HepG2 (cell line): ENCODE data around the gene GALNT10. TPM values are rescaled to one million over a fixed set of nuclear protein-coding genes. Genes with fewer than 3 reads are reported as not detected.
A peak's percentile ranks its signal among the peaks of the same experiment; 100 is the strongest.

Source experiments
- BHLHE40 ChIP-seq: IDR thresholded peaks from 2 replicates; pipeline ENCODE4 v1.6.1; 2011; ENCODE audit warnings: low read length, improper control_type of control experiment
- DRAP1 ChIP-seq: IDR thresholded peaks from 2 replicates; pipeline ENCODE4 v1.6.1; 2016; ENCODE audit warnings: missing genetic modification reagents, missing compliant biosample characterization
- EP300 ChIP-seq, 3 experiments: sonication (generic) in 1 of 3; formaldehyde crosslinking in 1 of 3; IDR thresholded peaks; 2 replicates each; pipeline versions ENCODE4 v1.5.1 to v1.6.1; 2011 to 2020; ENCODE audit warnings: low read depth in 2 of 3, low read length in 2 of 3, borderline replicate concordance in 1 of 3, improper control_type of control experiment in 1 of 3, mild to moderate bottlenecking in 1 of 3, missing genetic modification reagents in 1 of 3, moderate library complexity in 1 of 3
- FOXA3 ChIP-seq: IDR thresholded peaks from 2 replicates; pipeline ENCODE4 v1.6.1; 2016; ENCODE audit warnings: missing genetic modification reagents, missing compliant biosample characterization
- FOXC1 ChIP-seq: sonication (generic); formaldehyde crosslinking; IDR thresholded peaks from 2 replicates; pipeline ENCODE4 v1.8.0; 2022; ENCODE audit warnings: mild to moderate bottlenecking, missing genetic modification reagents, borderline replicate concordance
- GATAD2A ChIP-seq: IDR thresholded peaks from 2 replicates; pipeline ENCODE4 v1.6.1; 2016
- GRHL1 ChIP-seq: sonication (generic); formaldehyde crosslinking; conservative IDR thresholded peaks from 2 replicates; pipeline ENCODE4 v1.8.0; 2022; ENCODE audit warnings: missing genetic modification reagents
- HNF4G ChIP-seq, 2 experiments: sonication (generic) in 1 of 2; formaldehyde crosslinking in 1 of 2; IDR thresholded peaks; 2 replicates each; pipeline versions ENCODE4 v1.4.0 to v1.6.1; 2011 to 2020; ENCODE audit warnings: borderline replicate concordance in 2 of 2, low read depth in 2 of 2, mild to moderate bottlenecking in 2 of 2, low read length in 1 of 2, missing genetic modification reagents in 1 of 2, moderate library complexity in 1 of 2
- HOXA3 ChIP-seq: sonication (generic); formaldehyde crosslinking; IDR thresholded peaks from 2 replicates; pipeline ENCODE4 v1.5.0; 2020; ENCODE audit warnings: missing genetic modification reagents
- KAT7 ChIP-seq: IDR thresholded peaks from 2 replicates; pipeline ENCODE4 v1.6.1; 2018; ENCODE audit warnings: borderline replicate concordance, missing compliant biosample characterization
- KLF15 ChIP-seq: sonication (generic); formaldehyde crosslinking; IDR thresholded peaks from 2 replicates; pipeline ENCODE4 v1.8.1; 2023; ENCODE audit warnings: borderline replicate concordance, mild to moderate bottlenecking, inconsistent platforms, missing genetic modification reagents, mixed read lengths
- MED8 ChIP-seq: sonication (generic); formaldehyde crosslinking; IDR thresholded peaks from 2 replicates; pipeline ENCODE4 v1.8.1; 2023; ENCODE audit warnings: mild to moderate bottlenecking, missing genetic modification reagents; ENCODE audit not compliant: insufficient replicate concordance
- NCOA2 ChIP-seq: sonication (generic); formaldehyde crosslinking; IDR thresholded peaks from 2 replicates; pipeline ENCODE4 v1.8.0; 2022; ENCODE audit warnings: inconsistent platforms
- NR3C1 ChIP-seq: sonication (generic); formaldehyde crosslinking; IDR thresholded peaks from 2 replicates; pipeline ENCODE4 v1.4.0; 2020; ENCODE audit warnings: missing genetic modification reagents
- PHB2 ChIP-seq: fragments of 450-650 bp; IDR thresholded peaks from 2 replicates; pipeline ENCODE4 v1.6.1; 2018; ENCODE audit not compliant: partially characterized antibody
- PITX1 ChIP-seq: sonication (generic); formaldehyde crosslinking; IDR thresholded peaks from 2 replicates; pipeline ENCODE4 v1.5.1; 2020; ENCODE audit warnings: mild to moderate bottlenecking, missing genetic modification reagents
- RBFOX2 ChIP-seq: fragments of 200-400 bp; formaldehyde crosslinking; IDR thresholded peaks from 2 replicates; pipeline ENCODE4 v1.6.1; 2017; ENCODE audit warnings: low read depth, mild to moderate bottlenecking, low read length
- SP140L ChIP-seq: sonication (generic); formaldehyde crosslinking; IDR thresholded peaks from 2 replicates; pipeline ENCODE4 v1.4.0; 2020; ENCODE audit warnings: missing genetic modification reagents, borderline replicate concordance
- SP5 ChIP-seq: IDR thresholded peaks from 2 replicates; pipeline ENCODE4 v1.6.1; 2016; ENCODE audit warnings: low read depth, borderline replicate concordance
- SRF ChIP-seq: IDR thresholded peaks from 2 replicates; pipeline ENCODE4 v1.6.1; 2011; ENCODE audit warnings: mild to moderate bottlenecking, low read depth, low read length, moderate library complexity
- SUZ12 ChIP-seq: fragments of 150-350 bp; IDR thresholded peaks from 2 replicates; pipeline ENCODE4 v1.6.1; 2014; ENCODE audit warnings: low read depth, low read length
- TCF7L2 ChIP-seq: IDR thresholded peaks from 2 replicates; pipeline ENCODE4 v1.6.1; 2011; ENCODE audit warnings: mild to moderate bottlenecking, low read depth, low read length, moderate library complexity
- TEAD3 ChIP-seq: optimal IDR thresholded peaks from 2 replicates; pipeline ENCODE3; 2016; ENCODE audit warnings: borderline replicate concordance
- ZBTB1 ChIP-seq: sonication (generic); formaldehyde crosslinking; IDR thresholded peaks from 2 replicates; pipeline ENCODE4 v1.4.0; 2020; ENCODE audit warnings: missing genetic modification reagents, borderline replicate concordance
- ZFP36 ChIP-seq: fragments of 150-350 bp; IDR thresholded peaks from 2 replicates; pipeline ENCODE4 v1.6.1; 2018; ENCODE audit warnings: borderline replicate concordance, low read length, low read depth; ENCODE audit not compliant: partially characterized antibody
- ZFX ChIP-seq: sonication (generic); formaldehyde crosslinking; IDR thresholded peaks from 2 replicates; pipeline ENCODE4 v1.4.0; 2020; ENCODE audit warnings: mild to moderate bottlenecking, low read depth, missing genetic modification reagents, moderate library complexity
- ZKSCAN1 ChIP-seq: fragments of 150-350 bp; IDR thresholded peaks from 2 replicates; pipeline ENCODE4 v1.6.1; 2014; ENCODE audit warnings: low read length
- ZNF138 ChIP-seq: sonication (generic); formaldehyde crosslinking; IDR thresholded peaks from 2 replicates; pipeline ENCODE4 v1.5.0; 2020; ENCODE audit warnings: mild to moderate bottlenecking, low read depth, missing genetic modification reagents
- ZNF44 ChIP-seq: sonication (generic); formaldehyde crosslinking; IDR thresholded peaks from 2 replicates; pipeline ENCODE4 v1.5.1; 2020; ENCODE audit warnings: mild to moderate bottlenecking, missing genetic modification reagents
- ZNF530 ChIP-seq: sonication (generic); formaldehyde crosslinking; IDR thresholded peaks from 2 replicates; pipeline ENCODE4 v1.5.0; 2020; ENCODE audit warnings: low read depth, mild to moderate bottlenecking, missing genetic modification reagents
- ZNF674 ChIP-seq: sonication (generic); formaldehyde crosslinking; IDR thresholded peaks from 2 replicates; pipeline ENCODE4 v1.5.0; 2020; ENCODE audit warnings: low read depth, mild to moderate bottlenecking, missing genetic modification reagents
- ZNF878 ChIP-seq: sonication (generic); formaldehyde crosslinking; IDR thresholded peaks from 2 replicates; pipeline ENCODE4 v1.8.1; 2023; ENCODE audit warnings: mild to moderate bottlenecking, missing genetic modification reagents, moderate library complexity
- polyA plus RNA-seq, 8 experiments: library from polyadenylated mRNA; depleted of rRNA in 3 of 8; stranded (reverse) in 7 of 8; unstranded in 1 of 8; fragments of >200 nt; fragmentation: Illumina TruSeq in 4 of 8; extraction: Trizol in 4 of 8; gene quantifications; 2 replicates each; pipeline versions ENCODE4 v1.2.1 to v1.2.3, GENCODE V29; 2011 to 2016; ENCODE audit warnings: low read depth in 4 of 8, missing spikeins in 1 of 8, mixed read lengths in 1 of 8; ENCODE audit not compliant: insufficient read depth in 1 of 8
- total RNA-seq, 5 experiments: library from RNA; depleted of rRNA; stranded (reverse); fragments of >200 nt; fragmentation: Illumina TruSeq; extraction: Trizol; gene quantifications; 2 replicates each; pipeline ENCODE4 v1.2.3, GENCODE V29; 2016; ENCODE audit warnings: low read depth in 1 of 5

GALNT10 gene
- total and polyA plus RNA-seq, 2 of the 13 experiments (the other 11 are each of a cell fraction or from before 2014, with no cell fraction given): 8.1 to 11.2 TPM

GRCh38 chr5:154341620-154342019 is 151.1 kb downstream of the GALNT10 start (continued):
- TF ChIP-seq PITX1 (CRISPR knock-in tag) (no peak), FOXA3 (peak; percentile 36; the same call in 1 of the 2 replicates), SP5 (CRISPR knock-in tag) (no peak), HOXA3 (CRISPR knock-in tag) (0 out of 2 replicates have a peak, but pooled peaks have one; percentile 30), ZNF44 (CRISPR knock-in tag) (no peak), KAT7 (CRISPR knock-in tag) (no peak), SP140L (CRISPR knock-in tag) (no peak), FOXC1 (no peak), PHB2 (no peak), ZNF674 (CRISPR knock-in tag) (no peak), BHLHE40 (0 out of 2 replicates have a peak, but pooled peaks have one; percentile 44), ZBTB1 (CRISPR knock-in tag) (no peak), HNF4G (IDR thresholded peaks at IDR 0.05; ENCODE audit: borderline replicate concordance, low read depth, low read length) (0 out of 2 replicates have a peak, but pooled peaks have one; percentile 32), HNF4G (CRISPR knock-in tag; IDR thresholded peaks at IDR 0.05; ENCODE audit: borderline replicate concordance, low read depth) (peak; percentile 43; the same call in 1 of the 2 replicates), ZFX (CRISPR knock-in tag) (no peak), ZFP36 (no peak), ZKSCAN1 (peak; percentile 70; the same call in 1 of the 2 replicates), ZNF530 (no peak), SRF (no peak), TEAD3 (CRISPR knock-in tag) (peak; percentile 70), DRAP1 (CRISPR knock-in tag) (no peak), RBFOX2 (no peak), ZNF138 (no peak), MED8 (CRISPR knock-in tag) (no peak), NR3C1 (CRISPR knock-in tag) (no peak), KLF15 (CRISPR knock-in tag) (no peak), NCOA2 (CRISPR knock-in tag) (0 out of 2 replicates have a peak, but pooled peaks have one; percentile 39), GATAD2A (CRISPR knock-in tag) (peak; percentile 35; the same call in 1 of the 2 replicates), ZNF878 (CRISPR knock-in tag) (no peak), SUZ12 (no peak), GRHL1 (CRISPR knock-in tag) (no peak), EP300 (IDR thresholded peaks at IDR 0.05; ENCODE audit: low read depth in 2 of 2, low read length in 2 of 2) (peak in 1 of 2 experiments; percentile 45; a peak in 2 of 4 replicates), EP300 (CRISPR knock-in tag; IDR thresholded peaks at IDR 0.05; ENCODE audit: borderline replicate concordance) (no peak), TCF7L2 (no peak)
